ENCODE data around the gene CST9. TPM values are rescaled to one million over a fixed set of nuclear protein-coding genes. Genes with fewer than 3 reads are reported as not detected.

CST9 gene
- total RNA-seq, 2 donors from 2014 or later = not detected

GRCh38 chr20:23603321-23603720 lies 2.4 kb downstream of the CST9 start:
- Mint-ChIP-seq H3K36me3 (ENCODE audit: low read depth) (no peaks in the 10 kb centered on the region), H3K4me1 (peaks cover 2% of the 10 kb centered on the region), H3K27me3 (peaks cover 16% of the 10 kb centered on the region), H3K4me3 (no peak overlapping the region), H3K27ac (no peak overlapping the region)
- ATAC-seq (no peak), DNase-seq (no peak)
- H3K9me3 ChIP-seq (ENCODE audit: control insufficient read depth, low read length, poor library complexity, severe bottlenecking) = no peaks in the 10 kb centered on the region

DNA sequence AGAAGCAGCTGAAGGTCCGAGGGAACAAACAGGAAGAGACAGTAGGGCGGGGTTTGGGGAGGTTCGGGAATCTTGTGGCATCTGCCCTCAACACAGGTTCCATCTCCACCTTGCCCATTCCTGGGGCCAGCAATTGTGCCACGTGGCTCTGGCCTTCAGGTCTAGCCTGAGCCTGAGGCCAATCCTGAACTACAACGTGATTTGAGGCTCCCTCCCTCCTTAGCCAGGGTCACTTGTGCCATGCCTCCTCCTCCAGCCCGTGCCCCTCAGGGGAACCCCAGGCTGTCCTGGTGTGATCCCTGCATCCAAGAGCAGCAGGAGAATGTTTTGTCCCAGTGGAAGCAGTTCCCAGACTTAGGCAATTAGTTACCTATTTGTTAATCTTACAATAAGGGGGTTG lies 3.0 kb downstream of the CST9 start:
- DNase-seq (no peak), ATAC-seq (no peak)
- H3K27ac Mint-ChIP-seq = no peak overlapping the region
- H3K4me1 Mint-ChIP-seq = peaks cover 2% of the 10 kb centered on the region
- no peaks in the 10 kb centered on the region for H3K9me3 ChIP-seq (ENCODE audit: control insufficient read depth, low read length, poor library complexity, severe bottlenecking)
- H3K4me3 Mint-ChIP-seq = no peak overlapping the region
- H3K27me3 Mint-ChIP-seq = peaks cover 16% of the 10 kb centered on the region
- H3K36me3 Mint-ChIP-seq (ENCODE audit: low read depth) = no peaks in the 10 kb centered on the region

GRCh38 chr20:23602241-23602640 lies 3.5 kb downstream of the CST9 start:
- no peak overlapping the region for H3K4me3 Mint-ChIP-seq
- DNase-seq (no peak), ATAC-seq (no peak)
- H3K27ac Mint-ChIP-seq = no peak overlapping the region
- peaks cover 2% of the 10 kb centered on the region for H3K4me1 Mint-ChIP-seq
- H3K27me3 Mint-ChIP-seq = peaks cover 16% of the 10 kb centered on the region
- H3K9me3 ChIP-seq (ENCODE audit: control insufficient read depth, low read length, poor library complexity, severe bottlenecking) = no peaks in the 10 kb centered on the region
- H3K36me3 Mint-ChIP-seq (ENCODE audit: low read depth) = no peaks in the 10 kb centered on the region

- Mint-ChIP-seq H3K27me3 (peaks cover 16% of the 10 kb centered on the region), H3K4me3 (no peak overlapping the region), H3K4me1 (peaks cover 2% of the 10 kb centered on the region), H3K27ac (no peak overlapping the region), H3K36me3 (ENCODE audit: low read depth) (no peaks in the 10 kb centered on the region)
- no peaks in the 10 kb centered on the region for H3K9me3 ChIP-seq (ENCODE audit: control insufficient read depth, low read length, poor library complexity, severe bottlenecking)
- no peak for ATAC-seq
- DNase-seq = no peak
Measured at GRCh38 chr20:23601715-23602114, 4.0 kb downstream of the CST9 start.

GRCh38 chr20:23598481-23598880 lies 7.2 kb downstream of the CST9 start:
- Mint-ChIP-seq H3K4me3 (no peak overlapping the region), H3K36me3 (ENCODE audit: low read depth) (no peaks in the 10 kb centered on the region), H3K27ac (no peak overlapping the region), H3K4me1 (no peaks in the 10 kb centered on the region), H3K27me3 (peaks cover 4% of the 10 kb centered on the region)
- H3K9me3 ChIP-seq (ENCODE audit: control insufficient read depth, low read length, poor library complexity, severe bottlenecking) = no peaks in the 10 kb centered on the region
- no peak for DNase-seq
- no peak for ATAC-seq

DNA sequence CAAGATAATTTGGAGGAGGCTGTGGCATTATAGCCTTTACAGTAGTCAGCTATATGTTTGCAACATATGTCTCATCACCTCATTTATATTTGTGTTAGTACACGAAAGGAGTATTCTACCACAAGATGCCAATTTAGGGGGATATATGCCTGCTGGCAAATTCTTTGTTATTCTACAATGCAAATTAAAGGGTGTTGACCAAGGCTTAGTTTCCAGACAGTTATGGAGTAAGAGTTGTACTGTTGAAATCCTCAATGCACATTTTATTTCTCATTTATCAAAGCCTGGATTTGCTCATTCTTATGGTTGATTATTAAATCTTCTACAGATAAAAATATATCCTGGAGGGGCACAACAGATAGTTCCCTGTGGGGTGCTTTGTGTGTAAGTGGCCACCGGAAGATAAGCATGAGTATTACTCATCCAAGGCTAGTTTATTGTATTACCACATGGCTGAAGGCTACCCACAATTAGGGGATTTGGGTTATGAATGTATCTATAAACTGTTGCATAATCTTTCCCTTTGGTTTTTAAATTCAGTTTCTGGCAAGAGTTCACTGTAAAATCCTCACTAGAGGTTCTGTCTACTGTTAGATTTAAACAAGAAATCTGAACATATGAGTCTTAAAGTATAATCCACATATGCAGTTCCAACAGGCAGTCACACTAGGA lies 9.0 kb downstream of the CST9 start:
- ATAC-seq = no peak
- Mint-ChIP-seq H3K4me1 (no peaks in the 10 kb centered on the region), H3K4me3 (no peak overlapping the region), H3K36me3 (ENCODE audit: low read depth) (no peaks in the 10 kb centered on the region), H3K27ac (no peak overlapping the region), H3K27me3 (no peaks in the 10 kb centered on the region)
- no peaks in the 10 kb centered on the region for H3K9me3 ChIP-seq (ENCODE audit: control insufficient read depth, low read length, poor library complexity, severe bottlenecking)
- DNase-seq = no peak

DNA sequence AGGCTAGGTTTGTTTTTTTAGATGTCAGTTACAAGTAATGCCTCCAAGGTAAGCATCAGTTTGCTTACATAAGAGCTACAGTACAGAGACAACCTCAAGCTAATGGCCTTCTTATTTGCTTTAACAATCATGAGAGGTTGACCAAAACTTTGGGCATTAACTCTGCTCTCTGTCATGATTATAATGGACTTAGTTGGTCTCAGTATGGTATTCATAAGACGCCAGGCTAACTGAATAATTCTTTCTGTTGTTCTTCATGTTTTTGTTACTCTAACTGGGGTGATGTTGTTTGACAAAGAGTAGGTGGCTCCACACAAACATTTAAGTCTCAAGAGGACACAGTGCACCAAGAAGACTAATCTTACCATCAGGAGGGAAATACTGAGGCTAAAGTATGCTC lies 9.8 kb downstream of the CST9 start:
- H3K4me3 Mint-ChIP-seq = no peak overlapping the region
- H3K36me3 Mint-ChIP-seq (ENCODE audit: low read depth) = no peaks in the 10 kb centered on the region
- no peak overlapping the region for H3K27ac Mint-ChIP-seq
- H3K4me1 Mint-ChIP-seq = no peaks in the 10 kb centered on the region
- no peaks in the 10 kb centered on the region for H3K27me3 Mint-ChIP-seq
- H3K9me3 ChIP-seq (ENCODE audit: control insufficient read depth, low read length, poor library complexity, severe bottlenecking) = no peaks in the 10 kb centered on the region
- no peak for DNase-seq
- no peak for ATAC-seq

DNA sequence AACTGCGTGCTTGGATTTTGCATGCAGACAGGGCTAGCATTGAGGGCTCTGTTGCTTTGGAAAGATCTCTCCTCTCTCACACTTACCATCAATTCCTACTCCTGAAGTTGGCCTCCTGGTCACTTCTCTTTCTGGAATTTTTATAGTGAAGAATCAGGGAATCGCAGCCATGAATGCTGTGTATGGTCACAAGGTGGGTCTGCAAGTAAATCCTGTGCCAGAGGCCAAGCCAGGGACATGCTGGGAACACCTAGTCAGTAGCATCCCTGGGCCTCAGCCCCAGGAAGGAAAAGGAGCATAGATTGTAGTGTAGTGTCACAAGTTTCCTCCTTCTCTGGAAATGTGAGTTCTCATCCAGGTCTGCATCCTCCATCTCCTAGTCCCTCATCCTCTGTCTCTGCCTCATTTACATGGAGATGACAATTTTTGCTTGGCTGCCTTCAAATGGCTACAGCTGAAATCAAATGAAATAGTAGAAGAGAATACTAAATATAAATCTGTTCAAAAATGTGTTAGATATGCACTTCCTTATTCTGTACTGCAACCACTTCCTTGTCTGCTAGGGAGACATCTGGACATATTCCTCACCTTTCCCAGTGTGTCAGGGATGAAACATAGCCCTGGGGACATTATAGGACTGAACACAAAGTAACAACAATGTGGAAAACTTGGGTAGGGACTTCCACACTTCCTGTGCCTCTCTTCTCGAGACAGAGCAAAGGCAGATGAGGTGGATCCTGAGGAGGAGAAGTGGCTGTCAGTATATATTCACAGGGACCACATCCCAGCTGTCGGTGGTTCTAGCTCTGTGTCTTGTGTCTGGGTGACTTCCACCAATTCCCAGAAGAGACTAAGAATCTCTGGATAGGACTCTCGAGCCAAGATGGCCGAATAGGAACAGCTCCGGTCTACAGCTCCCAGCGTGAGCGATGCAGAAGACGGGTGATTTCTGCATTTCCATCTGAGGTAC lies 17.0 kb downstream of the CST9 start:
- Mint-ChIP-seq H3K4me3 (no peak overlapping the region), H3K4me1 (peaks cover 4% of the 10 kb centered on the region), H3K27me3 (peaks cover 33% of the 10 kb centered on the region), H3K36me3 (ENCODE audit: low read depth) (peaks cover 2% of the 10 kb centered on the region), H3K27ac (no peak overlapping the region)
- no peaks in the 10 kb centered on the region for H3K9me3 ChIP-seq (ENCODE audit: control insufficient read depth, low read length, poor library complexity, severe bottlenecking)
- DNase-seq (no peak), ATAC-seq (no peak)

DNA sequence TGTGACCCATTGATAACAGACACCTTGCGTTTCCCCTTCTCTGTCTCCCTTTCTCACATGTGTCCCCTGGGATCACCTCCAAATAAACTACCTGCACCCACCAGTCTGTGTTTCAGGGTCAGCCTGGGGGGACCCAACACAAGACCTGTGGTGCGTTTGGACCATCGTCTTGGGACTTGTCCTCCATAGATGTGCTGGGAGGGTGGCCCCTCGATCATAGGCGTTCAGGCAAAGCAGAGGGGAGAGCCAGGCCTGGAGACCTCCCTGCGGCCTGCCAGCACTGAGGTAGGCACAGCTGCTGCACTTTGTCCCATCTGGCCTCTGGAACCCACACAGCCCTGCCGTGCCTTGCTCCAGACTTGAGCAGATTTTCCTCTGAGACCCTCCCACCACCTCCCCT lies 18.1 kb downstream of the CST9 start:
- H3K4me3 Mint-ChIP-seq = no peak overlapping the region
- H3K4me1 Mint-ChIP-seq = peaks cover 4% of the 10 kb centered on the region
- H3K9me3 ChIP-seq (ENCODE audit: control insufficient read depth, low read length, poor library complexity, severe bottlenecking) = no peaks in the 10 kb centered on the region
- DNase-seq (no peak), ATAC-seq (no peak)
- H3K36me3 Mint-ChIP-seq (ENCODE audit: low read depth) = peaks cover 2% of the 10 kb centered on the region
- H3K27me3 Mint-ChIP-seq = peaks cover 40% of the 10 kb centered on the region
- H3K27ac Mint-ChIP-seq = no peak overlapping the region

GRCh38 chr20:23586735-23587525 lies 18.8 kb downstream of the CST9 start:
- H3K27me3 Mint-ChIP-seq = peaks cover 46% of the 10 kb centered on the region
- DNase-seq = no peak
- H3K9me3 ChIP-seq (ENCODE audit: control insufficient read depth, low read length, poor library complexity, severe bottlenecking) = no peaks in the 10 kb centered on the region
- H3K4me1 Mint-ChIP-seq = peaks cover 4% of the 10 kb centered on the region
- peaks cover 2% of the 10 kb centered on the region for H3K36me3 Mint-ChIP-seq (ENCODE audit: low read depth)
- no peak for ATAC-seq
- H3K4me3 Mint-ChIP-seq = no peak overlapping the region
- no peak overlapping the region for H3K27ac Mint-ChIP-seq

DNA sequence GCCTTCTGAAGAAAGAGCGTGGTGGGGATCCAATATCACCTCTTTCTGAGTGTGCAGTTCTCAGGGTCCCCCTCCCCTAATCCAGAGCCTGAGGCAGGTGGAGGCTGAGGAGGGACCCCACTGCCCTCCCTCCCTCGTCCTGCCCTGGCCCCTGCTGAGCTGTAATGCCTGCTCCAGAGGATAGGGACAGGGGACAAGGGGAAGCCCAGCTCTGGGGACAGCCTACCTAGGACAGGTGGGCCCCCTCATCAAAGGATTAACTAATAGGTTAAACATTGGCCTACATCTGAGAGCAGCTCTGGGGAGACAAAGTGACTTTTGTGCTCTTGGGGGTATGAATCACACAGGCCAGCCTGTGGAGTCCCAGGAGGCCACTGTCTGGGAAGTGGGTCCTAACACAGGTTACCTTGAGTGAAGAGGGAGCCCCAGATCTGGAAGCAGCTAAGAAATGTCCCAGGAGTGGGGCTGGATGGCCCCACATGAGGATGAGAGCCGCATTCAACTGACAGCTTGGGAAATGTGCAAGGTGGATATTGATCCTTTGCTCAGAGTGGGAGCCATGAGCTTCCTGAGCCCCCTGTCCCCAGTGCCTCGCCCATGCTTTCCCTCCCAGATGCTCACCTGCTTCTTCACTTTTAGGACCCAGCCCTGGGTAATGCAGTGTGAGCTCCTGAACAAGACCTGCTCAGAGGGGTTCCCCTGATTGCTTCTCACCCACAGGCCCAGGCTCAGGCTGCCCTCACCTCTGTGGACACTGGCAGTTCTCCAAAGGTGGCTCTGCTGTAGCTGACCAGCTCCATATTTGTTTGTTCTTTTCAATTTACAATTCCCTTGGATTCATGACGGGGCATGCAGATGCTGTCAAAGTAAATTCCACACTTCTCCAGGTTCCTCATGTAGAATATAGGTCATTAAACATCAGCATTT lies 19.6 kb downstream of the CST9 start:
- Mint-ChIP-seq H3K27me3 (peaks cover 46% of the 10 kb centered on the region), H3K4me1 (peaks cover 4% of the 10 kb centered on the region), H3K4me3 (no peak overlapping the region), H3K36me3 (ENCODE audit: low read depth) (peaks cover 2% of the 10 kb centered on the region), H3K27ac (no peak overlapping the region)
- no peak for ATAC-seq
- no peaks in the 10 kb centered on the region for H3K9me3 ChIP-seq (ENCODE audit: control insufficient read depth, low read length, poor library complexity, severe bottlenecking)
- no peak for DNase-seq

DNA sequence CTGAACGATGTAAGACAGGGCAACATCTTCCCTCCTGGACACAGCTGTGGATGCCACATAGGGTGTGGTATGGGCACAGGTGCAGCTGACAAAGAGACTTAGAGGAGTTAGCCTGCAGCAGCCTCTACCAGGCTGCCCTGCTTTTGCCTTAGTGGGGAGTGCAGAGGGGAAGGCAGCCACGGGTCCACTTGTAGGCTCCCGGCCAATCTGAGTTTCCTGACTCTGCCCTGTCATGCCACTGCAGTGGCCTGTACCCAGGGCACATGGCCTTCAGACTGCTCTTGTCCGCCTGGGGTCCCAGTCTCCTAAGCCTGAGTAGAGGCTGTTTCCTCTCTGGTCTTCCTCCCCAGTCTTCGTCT lies 20.3 kb downstream of the CST9 start:
- peaks cover 4% of the 10 kb centered on the region for H3K4me1 Mint-ChIP-seq

More for the DNA sequence above, 20.3 kb downstream of the CST9 start:
- Mint-ChIP-seq H3K27ac (no peak overlapping the region), H3K4me3 (no peak overlapping the region), H3K36me3 (ENCODE audit: low read depth) (peaks cover 2% of the 10 kb centered on the region), H3K27me3 (peaks cover 46% of the 10 kb centered on the region)
- no peaks in the 10 kb centered on the region for H3K9me3 ChIP-seq (ENCODE audit: control insufficient read depth, low read length, poor library complexity, severe bottlenecking)
- DNase-seq (no peak), ATAC-seq (no peak)
